ENCODE results near the gene PRKCA.

PRKCA gene

GRCh38 chr17:66738301-66738700 lies 435.9 kb downstream of the PRKCA start:
- DNase-seq (ENCODE audit: low read depth in 2 of 2), result no peak

GRCh38 chr17:66739553-66739952 lies 437.1 kb downstream of the PRKCA start:
- no peak for DNase-seq (ENCODE audit: low read depth in 2 of 2)

- no peak for DNase-seq (ENCODE audit: low read depth in 2 of 2)
Observed at GRCh38 chr17:66740226-66740625, 437.8 kb downstream of the PRKCA start.

- DNase-seq (ENCODE audit: low read depth in 2 of 2), result no peak
Observed at GRCh38 chr17:66743511-66743910, 441.1 kb downstream of the PRKCA start.

GRCh38 chr17:66746736-66747135 lies 444.3 kb downstream of the PRKCA start:
- no peak for DNase-seq (ENCODE audit: low read depth in 2 of 2)

GRCh38 chr17:66747578-66748275 lies 445.3 kb downstream of the PRKCA start:
- DNase-seq (ENCODE audit: low read depth in 2 of 2), result peak in 1 of 2 experiments; percentile 30

- no peak for DNase-seq (ENCODE audit: low read depth in 2 of 2)
Observed at GRCh38 chr17:66748578-66748977, 446.2 kb downstream of the PRKCA start.

- DNase-seq (ENCODE audit: low read depth in 2 of 2), result no peak
Observed at GRCh38 chr17:66749217-66749832, 446.9 kb downstream of the PRKCA start.

- DNase-seq (ENCODE audit: low read depth in 2 of 2), result no peak
Observed at GRCh38 chr17:66750116-66750515, 447.7 kb downstream of the PRKCA start.

GRCh38 chr17:66750781-66751543 lies 448.5 kb downstream of the PRKCA start:
- DNase-seq (ENCODE audit: low read depth in 2 of 2), result no peak

- no peak for DNase-seq (ENCODE audit: low read depth in 2 of 2)
Observed at GRCh38 chr17:66751771-66752170, 449.4 kb downstream of the PRKCA start.

GRCh38 chr17:66752411-66752810 lies 450.0 kb downstream of the PRKCA start:
- DNase-seq (ENCODE audit: low read depth in 2 of 2), result no peak

GRCh38 chr17:66753126-66753920 lies 450.9 kb downstream of the PRKCA start:
- DNase-seq (ENCODE audit: low read depth in 2 of 2), result no peak

- no peak for DNase-seq (ENCODE audit: low read depth in 2 of 2)
Observed at GRCh38 chr17:66755101-66755943, 452.9 kb downstream of the PRKCA start.

GRCh38 chr17:66755944-66756290 lies 453.5 kb downstream of the PRKCA start:
- no peak for DNase-seq (ENCODE audit: low read depth in 2 of 2)

- DNase-seq (ENCODE audit: low read depth in 2 of 2), result no peak
Observed at GRCh38 chr17:66760324-66760723, 457.9 kb downstream of the PRKCA start.

GRCh38 chr17:66762276-66762675 lies 459.9 kb downstream of the PRKCA start:
- no peak for DNase-seq (ENCODE audit: low read depth in 2 of 2)

GRCh38 chr17:66763056-66763455 lies 460.6 kb downstream of the PRKCA start:
- no peak for DNase-seq (ENCODE audit: low read depth in 2 of 2)

- DNase-seq (ENCODE audit: low read depth in 2 of 2), result no peak
Observed at GRCh38 chr17:66764506-66764905, 462.1 kb downstream of the PRKCA start.

- DNase-seq (ENCODE audit: low read depth in 2 of 2), result no peak
Observed at GRCh38 chr17:66767154-66767933, 464.9 kb downstream of the PRKCA start.

Data from fibroblast of skin of left biceps (primary cell).